ENCODE measurements around the gene FTO. TPM values are rescaled to one million over a fixed set of nuclear protein-coding genes. Genes with fewer than 3 reads are reported as not detected.

FTO gene
- total RNA-seq, 4 donors from 2014 or later, result 98.1 to 127 (median 109) TPM

- H3K27ac ChIP-seq, result no peak overlapping the region
- no peaks in the 10 kb centered on the region for H3K27me3 ChIP-seq
- H3K4me1 ChIP-seq, result no peaks in the 10 kb centered on the region
- no peak for DNase-seq (ENCODE audit: low spot score in 2 of 2)
- 83 to 85% methylated on average over 6 of the region's 6 CpGs for WGBS, 2 donors
- H3K4me3 ChIP-seq, result no peak overlapping the region
- no peak for TF ChIP-seq CTCF (IDR thresholded peaks at IDR 0.05)
- TF ChIP-seq POLR2A (IDR thresholded peaks at IDR 0.05), result no peak
- TF ChIP-seq EP300 (IDR thresholded peaks at IDR 0.05), result no peak
- no peaks in the 10 kb centered on the region for H3K9me3 ChIP-seq
- H3K36me3 ChIP-seq, result peaks cover 0 to 20% (median 0%) of the 10 kb centered on the region in 3 donors
These were observed 337.0 kb downstream of the FTO start for GRCh38 chr16:54040975-54041374.

GRCh38 chr16:54048586-54049495 is 344.9 kb downstream of the FTO start:
- Histone ChIP-seq H3K4me3 (no peak overlapping the region), H3K27me3 (no peaks in the 10 kb centered on the region), H3K27ac (no peak overlapping the region), H3K36me3 (no peaks in the 10 kb centered on the region), H3K9me3 (no peaks in the 10 kb centered on the region), H3K4me1 (peaks cover 0 to 6% (median 0%) of the 10 kb centered on the region in 4 donors)
- no peak for DNase-seq (ENCODE audit: low spot score in 2 of 2)
- 76 to 80% methylated on average over 11 of the region's 11 CpGs for WGBS, 2 donors
- TF ChIP-seq CTCF (IDR thresholded peaks at IDR 0.05) (no peak), EP300 (IDR thresholded peaks at IDR 0.05) (no peak), POLR2A (IDR thresholded peaks at IDR 0.05) (no peak)

GRCh38 chr16:54049591-54050458 is 345.9 kb downstream of the FTO start:
- no peak for DNase-seq (ENCODE audit: low spot score in 2 of 2)
- TF ChIP-seq CTCF (IDR thresholded peaks at IDR 0.05) (no peak), POLR2A (IDR thresholded peaks at IDR 0.05) (no peak), EP300 (IDR thresholded peaks at IDR 0.05) (no peak)
- no peaks in the 10 kb centered on the region for H3K36me3 ChIP-seq
- no peak overlapping the region for H3K4me3 ChIP-seq
- 58% methylated on average over 8 of the region's 8 CpGs for WGBS, 2 donors
- no peaks in the 10 kb centered on the region for H3K27me3 ChIP-seq
- H3K9me3 ChIP-seq, result no peaks in the 10 kb centered on the region
- no peak overlapping the region for H3K27ac ChIP-seq
- peaks cover 0 to 6% (median 0%) of the 10 kb centered on the region in 4 donors for H3K4me1 ChIP-seq

- H3K27ac ChIP-seq, result no peak overlapping the region
- H3K4me1 ChIP-seq, result peaks cover 0 to 6% (median 0%) of the 10 kb centered on the region in 4 donors
- no peak for DNase-seq (ENCODE audit: low spot score in 2 of 2)
- no peaks in the 10 kb centered on the region for H3K27me3 ChIP-seq
- H3K36me3 ChIP-seq, result no peaks in the 10 kb centered on the region
- TF ChIP-seq EP300 (IDR thresholded peaks at IDR 0.05), result no peak
- no peak for TF ChIP-seq POLR2A (IDR thresholded peaks at IDR 0.05)
- no peak for TF ChIP-seq CTCF (IDR thresholded peaks at IDR 0.05)
- WGBS, 2 donors, result 47 to 57% methylated on average over 7 of the region's 7 CpGs
- no peak overlapping the region for H3K4me3 ChIP-seq
- H3K9me3 ChIP-seq, result no peaks in the 10 kb centered on the region
These were observed 346.7 kb downstream of the FTO start for GRCh38 chr16:54050459-54051210.

All from tibial nerve (tissue), 4 donors.